Measurements from ENCODE around the gene MSS51.
"Not testable (repeated sequence)": the region's sequence is repeated elsewhere in the genome, so short reads cannot be mapped to it uniquely, and the experiment has no call there.

Gene MSS51

GRCh38 chr10:73413528-73414229 is 19.7 kb downstream of the MSS51 start, which contains the start of gene ANXA7:
TSS of gene ANXA7 (minus strand) at chr10:73414058. CDS start at chr10:73400856, 13,202 bp downstream.
- DNase-seq, result peak; percentile 91

- peak; percentile 17 for DNase-seq
Measured at GRCh38 chr10:73413108-73413527, 20.2 kb downstream of the MSS51 start.

GRCh38 chr10:73410897-73411296 is 22.5 kb downstream of the MSS51 start:
- DNase-seq, result no peak

- DNase-seq, result no peak
Measured at GRCh38 chr10:73408978-73409521, 24.3 kb downstream of the MSS51 start.

GRCh38 chr10:73408061-73408460 is 25.3 kb downstream of the MSS51 start:
- DNase-seq, result no peak

- DNase-seq, result no peak
Measured at GRCh38 chr10:73407495-73407894, 25.9 kb downstream of the MSS51 start.

- no peak for DNase-seq
Measured at GRCh38 chr10:73406846-73407245, 26.5 kb downstream of the MSS51 start.

GRCh38 chr10:73405556-73405955 is 27.8 kb downstream of the MSS51 start:
- no peak for DNase-seq

GRCh38 chr10:73404690-73405089 is 28.7 kb downstream of the MSS51 start:
- DNase-seq, result no peak

GRCh38 chr10:73401636-73402035 is 31.7 kb downstream of the MSS51 start:
- no peak for DNase-seq

GRCh38 chr10:73399063-73399462 is 34.3 kb downstream of the MSS51 start:
- DNase-seq, result no peak

GRCh38 chr10:73398024-73398423 is 35.3 kb downstream of the MSS51 start:
- DNase-seq, result no peak

GRCh38 chr10:73394325-73394724 is 39.0 kb downstream of the MSS51 start:
- not testable (repeated sequence) for DNase-seq

- no peak for DNase-seq
Measured at GRCh38 chr10:73388228-73388627, 45.1 kb downstream of the MSS51 start.

GRCh38 chr10:73386583-73386982 is 46.8 kb downstream of the MSS51 start:
- no peak for DNase-seq

- DNase-seq, result no peak
Measured at GRCh38 chr10:73379064-73379748, 54.2 kb downstream of the MSS51 start.

GRCh38 chr10:73376679-73377078 is 56.7 kb downstream of the MSS51 start:
- no peak for DNase-seq
